ENCODE measurements around the gene GBGT1. TPM values are rescaled to one million over a fixed set of nuclear protein-coding genes. Genes with fewer than 3 reads are reported as not detected.

The GBGT1 gene
- total and polyA plus RNA-seq, 2 experiments from 2014 or later, result 3.7 to 22.4 TPM

- TF ChIP-seq ZNF114 (CRISPR knock-in tag; IDR thresholded peaks at IDR 0.05) (no peak), NANOG (IDR thresholded peaks at IDR 0.05; ENCODE audit: borderline replicate concordance) (no peak), ZNF331 (CRISPR knock-in tag; IDR thresholded peaks at IDR 0.05; ENCODE audit: low read depth) (no peak), CTCF (conservative IDR thresholded peaks at IDR 0.05; ENCODE audit: low read depth in 2 of 2) (no peak), REST (IDR thresholded peaks at IDR 0.05; ENCODE audit: unreplicated experiment) (no peak), EZH2phosphoT487 (IDR thresholded peaks at IDR 0.05; ENCODE audit: unreplicated experiment) (no peak), ZNF462 (CRISPR knock-in tag; IDR thresholded peaks at IDR 0.05) (no peak), JUNB (IDR thresholded peaks at IDR 0.05; ENCODE audit: unreplicated experiment) (no peak), STAT1 (IDR thresholded peaks at IDR 0.05; ENCODE audit: unreplicated experiment) (no peak), EZH2 (IDR thresholded peaks at IDR 0.05; ENCODE audit: low read depth, unreplicated experiment) (no peak), ETS1 (IDR thresholded peaks at IDR 0.05) (no peak), CREB1 (CRISPR knock-in tag; IDR thresholded peaks at IDR 0.05; ENCODE audit: low read depth) (no peak), POLR2AphosphoS5 (IDR thresholded peaks at IDR 0.05; ENCODE audit: low read depth) (no peak)
- peaks cover 2% of the 10 kb centered on the region; the same call in 1 of the 3 replicates for H3K4me1 Mint-ChIP-seq
- Histone ChIP-seq H3K4me3 (no peak overlapping the region), H3F3A (replicated peaks; ENCODE audit: low read depth) (no peaks in the 10 kb centered on the region), H3K79me2 (replicated peaks; ENCODE audit: insufficient read depth) (no peaks in the 10 kb centered on the region), H2AFZ (no peak overlapping the region), H4K20me1 (replicated peaks; ENCODE audit: insufficient read depth) (no peaks in the 10 kb centered on the region), H3K4me2 (no peak overlapping the region), H3K4me1 (ENCODE audit: insufficient read depth) (no peaks in the 10 kb centered on the region), H3K36me3 (ENCODE audit: insufficient read depth) (no peaks in the 10 kb centered on the region), H3K27me3 (ENCODE audit: insufficient read depth) (peaks cover 20% of the 10 kb centered on the region; the same call in 1 of the 2 replicates), H3K27ac (ENCODE audit: low read depth) (no peak overlapping the region), H3K9me2 (ENCODE audit: insufficient read depth) (no peaks in the 10 kb centered on the region)
- peaks cover 26% of the 10 kb centered on the region for H3K27me3 Mint-ChIP-seq (ENCODE audit: insufficient read depth, low read depth, poor library complexity)
- H3K4me3 Mint-ChIP-seq, result no peak overlapping the region
- H3K36me3 Mint-ChIP-seq (ENCODE audit: low read depth), result no peaks in the 10 kb centered on the region
- no peak for ATAC-seq
- DNase-seq (ENCODE audit: low spot score), result no peak
- H3K9me3 Mint-ChIP-seq, result no peaks in the 10 kb centered on the region; the same call in 2 of the 3 replicates
- no peak overlapping the region for H3K27ac Mint-ChIP-seq
Measured at GRCh38 chr9:133203506-133204075, 39.9 kb upstream of the GBGT1 start.

Measured in GM23338 (cell line).